Frontal cortex (tissue), 4 donors: Measurements from ENCODE around the gene ADAMTS12. TPM values are rescaled to one million over a fixed set of nuclear protein-coding genes. Genes with fewer than 3 reads are reported as not detected.

Experiments used
- DNase-seq, 2 donors: peaks; one replicate each; pipeline ENCODE4 v3.0.0; 2012; ENCODE audit warnings: low spot score in 2 of 2
- FAIRE-seq: peaks from 2 replicates; lab custom pipeline; 2012; peaks lifted over from hg19 to GRCh38; lab: Jason Lieb, UNC
- total RNA-seq: library from RNA; depleted of rRNA; stranded (reverse); fragments of >200 nt; gene quantifications from one replicate; pipeline ENCODE4 v1.2.3, GENCODE V29; 2014
- donor health status: control.
- donor health status: control.
- donor health status: control.

ADAMTS12 gene
- total RNA-seq, 1 donor from 2014 or later, result 1.2 TPM

DNA sequence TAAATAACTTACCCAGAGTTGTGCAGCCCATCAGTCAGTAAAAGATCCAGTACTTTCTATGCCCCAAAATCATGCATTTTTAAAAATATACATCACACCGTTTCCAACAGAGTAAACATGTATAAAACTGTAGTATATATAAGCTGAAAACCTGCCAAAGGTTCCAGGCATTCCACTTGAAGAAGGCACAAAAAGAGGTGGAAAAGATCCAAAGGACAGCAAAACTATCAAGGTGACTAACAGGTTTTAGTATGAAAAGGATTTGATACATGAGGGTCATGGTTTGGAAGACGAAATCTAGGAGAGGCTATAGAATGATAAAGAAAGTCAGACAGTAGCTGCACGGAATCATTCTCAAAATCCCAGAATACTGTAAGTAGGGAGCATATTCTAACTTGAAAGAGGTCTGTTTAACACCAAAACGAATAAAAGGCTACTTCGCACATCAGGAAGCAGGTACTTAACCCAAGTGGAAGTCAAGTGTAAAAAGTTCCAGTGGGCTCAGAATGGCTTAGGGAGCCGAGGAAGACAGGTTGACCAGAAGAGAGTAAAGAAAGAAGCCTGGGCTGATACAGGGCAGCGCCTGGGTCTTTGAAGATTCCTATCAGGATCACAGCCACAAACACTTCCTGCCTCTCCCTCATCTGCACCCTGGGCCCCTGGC is 207.2 kb downstream of the ADAMTS12 start:
- FAIRE-seq (no peak), DNase-seq (no peak)

- DNase-seq, result no peak
- no peak for FAIRE-seq
Observed at GRCh38 chr5:33679791-33680190, 212.0 kb downstream of the ADAMTS12 start.

GRCh38 chr5:33675958-33676464 is 215.8 kb downstream of the ADAMTS12 start:
- no peak for DNase-seq
- FAIRE-seq, result no peak

DNA sequence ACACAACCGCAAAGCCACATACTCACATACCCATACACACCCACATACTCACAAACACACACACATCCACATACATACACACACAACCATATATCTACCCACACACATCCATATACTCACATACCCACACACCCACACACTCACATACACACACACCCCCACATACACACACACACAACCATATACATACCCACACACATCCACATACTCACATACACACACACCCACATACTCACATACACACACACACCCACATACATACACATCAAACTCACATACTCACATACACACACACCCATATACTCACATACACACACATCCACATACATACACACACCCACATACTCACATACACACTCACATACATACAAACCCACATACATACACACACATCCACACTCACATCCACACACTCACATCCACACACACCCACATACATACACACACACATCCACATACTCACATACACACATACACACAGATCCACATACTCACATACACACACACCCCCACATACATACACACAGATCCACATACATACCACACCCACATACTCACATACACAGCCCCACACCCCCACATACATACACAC is 220.0 kb downstream of the ADAMTS12 start:
- no peak for DNase-seq
- no peak for FAIRE-seq

DNA sequence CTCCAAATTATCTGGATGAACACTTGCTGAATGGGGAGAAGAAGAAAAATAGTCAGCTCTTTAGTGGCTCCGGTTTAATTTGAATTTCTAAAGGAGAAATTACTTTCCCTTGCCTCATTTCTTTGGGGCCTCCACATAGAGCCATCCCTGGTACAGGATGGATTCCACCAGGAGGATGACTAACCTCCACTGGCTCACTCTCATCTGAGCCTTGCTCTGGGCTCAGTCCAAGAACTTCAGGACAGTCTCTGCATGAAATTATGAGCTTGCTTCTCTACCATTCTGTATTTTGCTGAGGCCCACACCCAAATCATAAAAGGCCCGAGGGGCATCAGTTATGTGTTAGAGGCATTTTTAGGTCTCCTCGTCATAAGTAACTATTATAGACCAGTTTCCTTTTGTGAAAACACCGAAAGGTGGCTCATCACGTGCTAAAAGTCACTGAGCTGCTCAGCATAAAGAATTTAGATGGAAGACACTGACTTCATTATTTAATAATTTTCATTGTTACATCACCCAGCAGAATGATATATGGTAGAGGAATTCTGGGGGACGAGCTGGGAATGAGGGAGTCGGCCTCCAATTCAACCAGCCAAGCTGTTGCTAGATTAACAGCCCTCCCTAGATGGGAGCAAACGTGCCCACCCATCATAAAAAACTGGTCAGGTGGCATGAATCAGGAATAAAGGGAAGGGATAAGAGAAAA is 228.9 kb downstream of the ADAMTS12 start:
- no peak for FAIRE-seq

GRCh38 chr5:33659526-33660169 is 232.1 kb downstream of the ADAMTS12 start:
- DNase-seq, result no peak
- FAIRE-seq, result no peak

More for the DNA sequence above, 228.9 kb downstream of the ADAMTS12 start:
- no peak for DNase-seq

DNA sequence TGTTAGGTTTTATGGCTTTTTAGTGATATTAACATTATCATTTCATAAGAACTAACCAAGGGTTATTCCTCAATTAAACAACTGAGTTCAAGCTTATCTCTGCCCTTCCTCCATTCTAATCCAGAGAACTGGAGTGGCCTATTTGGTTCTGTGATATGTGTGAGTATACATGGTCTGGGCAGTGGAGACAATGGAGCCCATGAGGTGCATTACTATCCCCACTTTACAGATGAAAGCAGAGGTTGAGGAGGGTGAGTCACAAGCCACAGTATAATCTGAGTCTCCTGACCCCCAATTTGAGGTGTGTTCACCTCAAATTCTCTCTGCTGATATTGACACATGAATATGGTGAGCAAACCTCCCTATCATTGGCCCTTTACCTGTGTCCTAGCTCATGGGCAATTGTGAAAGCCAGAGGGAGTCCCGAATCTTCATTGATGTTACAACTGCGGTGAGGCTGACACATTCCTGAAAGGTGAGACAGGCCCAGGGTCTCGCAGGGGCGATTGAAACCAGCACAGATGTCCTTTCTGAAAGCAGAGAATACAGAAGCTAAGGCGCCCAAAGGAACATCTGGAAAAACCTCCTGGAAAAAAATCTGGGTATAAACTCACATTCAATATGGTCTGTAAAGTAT is 233.9 kb downstream of the ADAMTS12 start:
- FAIRE-seq (no peak), DNase-seq (no peak)

- FAIRE-seq (no peak), DNase-seq (no peak)
Observed at GRCh38 chr5:33657176-33657575, 234.6 kb downstream of the ADAMTS12 start.

GRCh38 chr5:33650911-33651310 is 240.9 kb downstream of the ADAMTS12 start:
- FAIRE-seq (no peak), DNase-seq (no peak)

- DNase-seq (no peak), FAIRE-seq (no peak)
Observed at GRCh38 chr5:33649549-33650482, 242.0 kb downstream of the ADAMTS12 start.

GRCh38 chr5:33641744-33642505 is 249.9 kb downstream of the ADAMTS12 start:
- DNase-seq (no peak), FAIRE-seq (no peak)

GRCh38 chr5:33639474-33639873 is 252.3 kb downstream of the ADAMTS12 start:
- DNase-seq (no peak), FAIRE-seq (no peak)

- FAIRE-seq (no peak), DNase-seq (no peak)
Observed at GRCh38 chr5:33637011-33637410, 254.8 kb downstream of the ADAMTS12 start.

DNA sequence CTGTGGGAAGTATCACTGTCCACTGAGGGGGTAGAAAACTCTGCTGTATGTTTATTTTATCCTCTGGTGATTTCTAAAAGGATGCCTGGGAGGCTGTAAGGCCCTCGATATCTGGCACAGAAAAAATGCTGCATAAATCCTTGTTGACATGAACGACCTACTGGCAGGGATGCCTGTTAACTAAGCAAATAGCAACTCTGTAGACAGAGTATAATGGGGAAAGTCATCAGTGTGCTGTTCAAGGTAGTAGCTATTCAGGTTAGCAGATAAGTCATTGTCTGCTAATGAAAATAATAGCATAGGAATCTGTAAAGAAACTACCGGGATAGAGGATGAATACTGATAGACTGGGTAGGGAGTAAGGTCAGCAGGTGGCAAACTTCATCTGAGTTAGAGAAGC is 256.2 kb downstream of the ADAMTS12 start:
- DNase-seq, result no peak
- FAIRE-seq, result no peak

DNA sequence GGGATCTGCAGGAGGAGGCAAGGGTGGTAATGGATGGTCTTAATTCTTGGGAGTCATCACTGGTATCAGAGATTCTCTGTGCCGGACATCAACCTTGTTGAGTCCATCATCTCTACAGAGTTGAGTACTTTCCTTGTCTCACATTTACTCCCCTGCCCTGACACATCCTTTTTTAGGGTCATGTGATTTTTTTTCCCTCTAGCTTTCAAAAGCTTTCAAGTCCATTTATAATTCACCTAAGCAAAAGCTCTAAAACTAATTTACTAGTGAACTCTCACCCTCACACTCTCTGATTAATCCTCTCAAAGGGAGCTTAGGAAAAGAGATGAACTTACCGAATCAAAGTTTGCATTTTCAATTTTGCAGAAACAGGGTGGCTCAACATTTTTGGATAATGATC is 258.1 kb downstream of the ADAMTS12 start:
- FAIRE-seq, result no peak

GRCh38 chr5:33631786-33632185 is 260.0 kb downstream of the ADAMTS12 start:
- no peak for FAIRE-seq

More for the DNA sequence above, 258.1 kb downstream of the ADAMTS12 start:
- no peak for DNase-seq

DNA sequence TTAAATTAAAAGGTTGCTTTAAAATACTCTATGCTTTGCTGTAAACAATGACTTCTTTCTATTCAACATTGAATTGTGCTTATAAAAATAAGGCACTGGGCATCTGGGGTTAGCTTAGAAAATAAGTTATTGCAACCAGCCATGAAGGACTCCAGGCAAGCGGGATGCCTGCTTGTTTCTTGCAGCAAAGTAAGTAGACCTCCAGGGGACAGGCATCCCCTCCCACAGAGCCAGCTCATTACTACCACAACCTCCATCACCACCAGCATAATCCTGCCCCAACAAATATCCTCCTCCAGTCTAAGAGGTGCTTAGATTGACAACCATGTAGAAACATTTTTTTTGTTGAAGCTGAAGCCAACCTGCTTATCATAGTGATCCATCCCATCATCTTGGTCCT is 260.7 kb downstream of the ADAMTS12 start:
- FAIRE-seq (no peak), DNase-seq (no peak)

More at GRCh38 chr5:33631786-33632185, 260.0 kb downstream of the ADAMTS12 start:
- DNase-seq, result no peak

GRCh38 chr5:33629999-33630398 is 261.8 kb downstream of the ADAMTS12 start:
- FAIRE-seq, result no peak
- no peak for DNase-seq
